Chondrocyte (in vitro differentiated cells): ENCODE data around the gene MGAT4A. TPM values are rescaled to one million over a fixed set of nuclear protein-coding genes. Genes with fewer than 3 reads are reported as not detected.

Experiments
- DNase-seq: peaks from one replicate; pipeline ENCODE4 v3.0.0; 2021; ENCODE audit warnings: mixed read lengths, low spot score
- H3K27ac Mint-ChIP-seq: one replicate; pipeline ENCODE4 v1.8.0; 2021; ENCODE audit warnings: mild to moderate bottlenecking, moderate library complexity, mixed read lengths; ENCODE audit not compliant: unreplicated experiment
- H3K27me3 Mint-ChIP-seq: 2 replicates; pipeline ENCODE4 v1.8.0; 2021; ENCODE audit warnings: low read depth, mixed read lengths
- H3K36me3 Mint-ChIP-seq: 2 replicates; pipeline ENCODE4 v1.8.0; 2021; ENCODE audit warnings: low read depth, mixed read lengths
- H3K4me1 Mint-ChIP-seq: 2 replicates; pipeline ENCODE4 v1.8.0; 2021; ENCODE audit warnings: low read depth, mild to moderate bottlenecking, mixed read lengths
- H3K4me3 Mint-ChIP-seq: one replicate; pipeline ENCODE4 v1.8.0; 2021; ENCODE audit warnings: mild to moderate bottlenecking, moderate library complexity, mixed read lengths; ENCODE audit not compliant: unreplicated experiment
- H3K9me3 Mint-ChIP-seq: 2 replicates; pipeline ENCODE4 v1.8.0; 2021; ENCODE audit warnings: low read depth, mixed read lengths
- total RNA-seq: library from RNA; stranded (reverse); gene quantifications from 3 replicates; pipeline ENCODE4 v1.2.1, GENCODE V29; 2021
- TF ChIP-seq, protein P1 (sequence below): fragments of 200-600 bp; sonication (generic); IDR thresholded peaks from 2 replicates; pipeline ENCODE4 v1.5.0; 2021; ENCODE audit warnings: antibody characterized with exemption, mild to moderate bottlenecking, moderate library complexity

MGAT4A gene
- total RNA-seq, 1 donor from 2014 or later: 2.1 TPM

DNA sequence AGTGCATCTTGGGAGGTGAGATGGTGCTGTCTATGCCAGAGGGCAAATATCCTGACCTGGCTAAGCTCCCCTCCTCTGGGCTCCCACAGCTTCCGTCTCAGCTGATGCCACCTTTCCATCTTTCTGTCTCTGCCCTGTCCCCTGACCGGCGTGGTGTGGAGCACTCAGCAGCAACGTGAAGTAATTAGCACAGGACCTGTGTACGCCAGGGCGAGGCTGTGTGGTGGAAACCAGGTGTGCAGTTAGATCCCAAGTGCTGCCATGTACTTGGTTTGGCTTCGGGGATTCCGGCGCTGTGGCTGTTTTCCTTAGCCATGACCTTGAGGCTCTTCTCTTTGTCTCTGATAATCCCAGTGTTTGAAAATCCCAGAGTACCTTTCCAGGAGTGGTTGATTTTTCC is 159.1 kb downstream of the MGAT4A start:
- Mint-ChIP-seq H3K27ac (no peak overlapping the region), H3K9me3 (no peaks in the 10 kb centered on the region), H3K4me3 (no peak overlapping the region), H3K27me3 (no peaks in the 10 kb centered on the region), H3K36me3 (peaks cover 21% of the 10 kb centered on the region), H3K4me1 (no peaks in the 10 kb centered on the region)
- DNase-seq: no peak
- TF ChIP-seq, protein P1, sequence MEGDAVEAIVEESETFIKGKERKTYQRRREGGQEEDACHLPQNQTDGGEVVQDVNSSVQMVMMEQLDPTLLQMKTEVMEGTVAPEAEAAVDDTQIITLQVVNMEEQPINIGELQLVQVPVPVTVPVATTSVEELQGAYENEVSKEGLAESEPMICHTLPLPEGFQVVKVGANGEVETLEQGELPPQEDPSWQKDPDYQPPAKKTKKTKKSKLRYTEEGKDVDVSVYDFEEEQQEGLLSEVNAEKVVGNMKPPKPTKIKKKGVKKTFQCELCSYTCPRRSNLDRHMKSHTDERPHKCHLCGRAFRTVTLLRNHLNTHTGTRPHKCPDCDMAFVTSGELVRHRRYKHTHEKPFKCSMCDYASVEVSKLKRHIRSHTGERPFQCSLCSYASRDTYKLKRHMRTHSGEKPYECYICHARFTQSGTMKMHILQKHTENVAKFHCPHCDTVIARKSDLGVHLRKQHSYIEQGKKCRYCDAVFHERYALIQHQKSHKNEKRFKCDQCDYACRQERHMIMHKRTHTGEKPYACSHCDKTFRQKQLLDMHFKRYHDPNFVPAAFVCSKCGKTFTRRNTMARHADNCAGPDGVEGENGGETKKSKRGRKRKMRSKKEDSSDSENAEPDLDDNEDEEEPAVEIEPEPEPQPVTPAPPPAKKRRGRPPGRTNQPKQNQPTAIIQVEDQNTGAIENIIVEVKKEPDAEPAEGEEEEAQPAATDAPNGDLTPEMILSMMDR: no peak

DNA sequence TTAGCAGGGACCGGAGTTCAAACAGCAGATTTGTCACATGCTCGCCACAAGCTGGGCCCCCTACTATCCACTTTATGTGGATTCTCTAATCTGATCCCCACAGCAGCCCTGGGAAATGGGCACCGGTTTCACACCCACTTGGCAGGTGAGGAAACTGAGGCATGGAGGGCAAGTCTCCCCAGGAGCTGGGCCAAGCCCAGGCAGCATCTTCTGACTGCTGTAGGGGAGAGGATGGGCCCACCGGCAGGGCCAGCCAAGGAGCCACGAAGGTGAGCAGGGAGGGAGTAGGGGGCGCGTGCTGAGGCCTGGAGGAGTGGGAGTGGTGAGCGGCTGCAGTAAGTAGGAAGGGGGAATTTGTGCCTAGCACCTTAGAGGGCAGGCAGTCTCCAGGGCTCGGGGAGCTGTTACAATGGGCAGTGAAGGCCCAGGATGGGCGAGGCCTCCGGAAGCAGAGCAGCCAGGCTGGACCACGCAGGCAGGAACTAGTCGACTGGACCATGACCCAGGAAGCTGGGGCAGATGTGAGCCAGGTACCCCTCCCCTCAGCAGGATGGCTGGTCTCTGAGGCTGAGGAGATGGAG is 159.7 kb downstream of the MGAT4A start:
- Mint-ChIP-seq H3K36me3 (peaks cover 25% of the 10 kb centered on the region), H3K27ac (no peak overlapping the region), H3K27me3 (no peaks in the 10 kb centered on the region), H3K9me3 (no peaks in the 10 kb centered on the region), H3K4me3 (no peak overlapping the region), H3K4me1 (no peaks in the 10 kb centered on the region)
- TF ChIP-seq, protein P1: no peak
- no peak for DNase-seq

DNA sequence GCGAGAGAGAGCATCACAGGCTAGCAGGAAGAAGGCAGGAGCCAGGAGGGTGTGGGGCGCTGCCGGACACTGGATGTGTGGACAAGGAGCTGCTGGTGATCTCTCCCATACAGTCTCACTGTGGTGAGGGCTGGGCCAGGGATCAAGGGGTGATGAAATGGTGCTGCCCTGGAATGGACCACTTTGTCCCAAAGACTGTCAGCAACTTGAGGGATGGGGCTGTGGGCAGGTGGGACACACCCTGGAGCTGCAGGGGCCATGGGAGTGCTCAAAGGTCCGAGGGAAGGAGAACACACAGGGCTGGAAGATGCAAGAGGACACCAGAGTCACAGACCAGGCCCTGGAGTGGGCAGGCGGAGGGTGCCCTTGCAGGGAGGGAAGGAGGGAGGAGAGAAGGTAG is 160.6 kb downstream of the MGAT4A start:
- Mint-ChIP-seq H3K9me3 (no peaks in the 10 kb centered on the region), H3K4me3 (no peak overlapping the region), H3K36me3 (peaks cover 28% of the 10 kb centered on the region), H3K4me1 (no peaks in the 10 kb centered on the region), H3K27ac (no peak overlapping the region), H3K27me3 (no peaks in the 10 kb centered on the region)
- TF ChIP-seq, protein P1: no peak
- DNase-seq: no peak

DNA sequence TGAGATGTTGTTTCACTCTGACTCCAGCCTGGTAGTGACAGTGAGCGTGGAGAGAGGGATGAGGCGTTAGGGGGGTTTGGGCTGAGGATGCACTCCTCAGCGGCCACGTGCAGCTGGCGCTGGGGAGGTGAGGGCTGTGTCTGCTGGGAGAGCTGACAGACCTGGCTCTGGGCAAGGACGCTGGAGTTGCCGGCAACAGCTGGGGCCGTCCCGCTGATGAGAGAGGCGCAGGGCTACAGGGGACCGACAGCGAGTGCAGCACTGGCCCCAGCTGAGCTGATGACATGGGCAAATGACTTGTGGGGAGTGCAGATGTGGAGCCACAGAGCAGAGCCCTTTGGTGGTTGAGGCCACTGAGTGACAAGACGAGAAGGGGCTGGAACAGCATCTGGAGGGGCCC is 161.0 kb downstream of the MGAT4A start:
- Mint-ChIP-seq H3K9me3 (no peaks in the 10 kb centered on the region), H3K36me3 (peaks cover 31% of the 10 kb centered on the region), H3K27me3 (no peaks in the 10 kb centered on the region), H3K4me3 (no peak overlapping the region), H3K4me1 (no peaks in the 10 kb centered on the region), H3K27ac (no peak overlapping the region)
- TF ChIP-seq, protein P1: no peak
- DNase-seq: no peak

DNA sequence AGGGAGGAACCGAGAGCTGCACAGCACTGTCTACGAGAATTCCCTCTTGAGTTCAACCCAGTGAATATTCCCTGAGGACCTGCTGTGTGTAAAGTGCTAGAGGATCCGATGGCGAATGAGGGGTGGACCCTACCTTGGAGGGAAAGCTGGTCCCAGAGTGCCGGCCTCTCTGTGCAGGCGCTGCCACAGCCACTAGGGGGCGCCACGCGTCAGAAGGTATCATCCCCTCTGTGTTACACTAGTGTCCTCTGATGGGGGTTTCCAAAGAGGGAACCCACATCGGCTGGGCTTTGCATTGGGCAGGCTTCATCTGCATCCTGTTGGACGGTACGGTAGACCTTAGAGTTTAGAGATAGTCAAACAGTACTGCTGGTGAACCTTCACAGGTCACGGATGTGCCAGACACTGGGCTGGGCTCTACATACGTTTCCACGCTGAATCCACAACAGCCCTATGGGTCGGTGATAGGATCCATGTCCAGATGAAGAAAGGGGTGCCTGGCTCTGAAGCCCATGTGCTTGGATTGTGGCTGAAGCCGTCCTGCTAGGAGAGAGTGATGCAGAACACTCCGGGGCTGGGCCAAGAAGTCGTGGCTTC is 161.6 kb downstream of the MGAT4A start:
- Mint-ChIP-seq H3K27ac (no peak overlapping the region), H3K27me3 (no peaks in the 10 kb centered on the region), H3K9me3 (no peaks in the 10 kb centered on the region), H3K4me1 (no peaks in the 10 kb centered on the region), H3K4me3 (no peak overlapping the region), H3K36me3 (peaks cover 32% of the 10 kb centered on the region)
- no peak for DNase-seq
- TF ChIP-seq, protein P1: peak; percentile 80

Other genes with a start within 250 kb of the MGAT4A start
- gene COA5, start 122.6 kb downstream of the MGAT4A start, total RNA-seq: 16.7 to 25.9 TPM (median 19.4 TPM) in 3 replicates
- gene UNC50, start 122.5 kb downstream of the MGAT4A start, total RNA-seq: 41.8 to 49.9 TPM (median 43.5 TPM) in 3 replicates
- gene CRACDL, start 205.1 kb upstream of the MGAT4A start, total RNA-seq: 17.0 to 50.4 TPM (median 19.9 TPM) in 3 replicates